Ovary (tissue), 9 donors: ENCODE measurements around the gene FAM177A1. TPM values are rescaled to one million over a fixed set of nuclear protein-coding genes. Genes with fewer than 3 reads are reported as not detected.

Source experiments
- DNase-seq, 5 donors: peaks; one replicate each; pipeline ENCODE4 v3.0.0-alpha.2; 2019 to 2020
- H3K27ac ChIP-seq, 2 donors: fragments of 200-600 bp; one replicate each; pipeline versions ENCODE4 v1.5.1 to v1.8.0; 2019 to 2022
- H3K27me3 ChIP-seq: fragments of 200-600 bp; one replicate; pipeline ENCODE4 v1.8.0; 2022
- H3K36me3 ChIP-seq: fragments of 200-600 bp; sonication (generic); one replicate; pipeline ENCODE4 v1.5.1; 2019
- H3K4me1 ChIP-seq: one replicate; pipeline ENCODE4 v1.8.1; 2013; ENCODE audit warnings: mild to moderate bottlenecking, moderate library complexity; ENCODE audit not compliant: insufficient read depth
- H3K4me3 ChIP-seq: fragments of 200-600 bp; sonication (generic); one replicate; pipeline ENCODE4 v1.5.1; 2017
- H3K9me3 ChIP-seq, 2 donors: fragments of 200-600 bp in 1 of 2; sonication (generic) in 1 of 2; one replicate each; pipeline versions ENCODE4 v1.5.1 to v1.8.1; 2013 to 2019; ENCODE audit warnings: mild to moderate bottlenecking in 1 of 2, moderate library complexity in 1 of 2
- EP300 ChIP-seq: sonication (generic); formaldehyde crosslinking; IDR thresholded peaks from one replicate; pipeline ENCODE4 v1.6.1; 2017; ENCODE audit warnings: antibody characterized with exemption
- POLR2A ChIP-seq: fragments of 450-650 bp; IDR thresholded peaks from one replicate; pipeline ENCODE4 v1.6.1; 2017; ENCODE audit warnings: antibody characterized with exemption, mild to moderate bottlenecking, moderate library complexity
- WGBS, 3 donors: extraction: QIAGEN DNeasy Blood & Tissue Kit in 1 of 3; methylation state at CpG; one replicate each; pipeline versions ENCODE4 v1.1.5 to v1.1.7; 2013 to 2017; 5-methylcytosine and 5-hydroxymethylcytosine counted together
- intact Hi-C, 4 donors: fragments of 100-400 bp; cut with DNase I; formaldehyde crosslinking; loops; one replicate each; pipeline versions ENCODE4 v1.11.0 to v1.15.1; 2022 to 2023
- polyA plus RNA-seq, 2 donors: library from polyadenylated mRNA; stranded (reverse); fragments of 200-250 nt in 1 of 2; fragments of 350-450 nt in 1 of 2; fragmentation: Illumina TruSeq in 1 of 2; extraction: RNeasy Lipid Tissue Mini Kit (QIAGEN cat#74804) in 1 of 2; gene quantifications; one replicate each; pipeline ENCODE4 v1.2.3, GENCODE V29; 2013 to 2014
- total RNA-seq, 7 donors: library from RNA; depleted of rRNA in 2 of 7; stranded (reverse); fragments of >200 nt in 2 of 7; fragmentation: NEBNext Ultra II Directional in 3 of 7; extraction: Animal tissue kit (Norgen Biotek cat#: 25700) in 3 of 7; gene quantifications; one replicate each; pipeline versions ENCODE4 v1.1.0 to v1.2.4, GENCODE V29; 2016 to 2023
- TF ChIP-seq, protein P1 (sequence below), 3 donors: fragments of 450-650 bp in 2 of 3; fragments of 200-600 bp in 1 of 3; IDR thresholded peaks; one replicate each; pipeline versions ENCODE4 v1.5.1 to v1.8.0; 2016 to 2022; ENCODE audit warnings: antibody characterized with exemption in 3 of 3, mild to moderate bottlenecking in 1 of 3
- donor health status: DM: no; HTN: no; CAD: no; lungs with moderate emphysema.
- donor health status: DM: no; HTN: no; CAD: no.
- donor health status: Bipolar disorder and iron deficiency.
- donor health status: DM: yes; HTN: yes; CAD: no.
- donor health status: DM: no; HTN: no; CAD: no.
- donor health status: DM: yes; HTN: yes; CAD: no.

The FAM177A1 gene
- total and polyA plus RNA-seq, 9 donors, result 15.7 to 46.8 (median 35.5) TPM

DNA sequence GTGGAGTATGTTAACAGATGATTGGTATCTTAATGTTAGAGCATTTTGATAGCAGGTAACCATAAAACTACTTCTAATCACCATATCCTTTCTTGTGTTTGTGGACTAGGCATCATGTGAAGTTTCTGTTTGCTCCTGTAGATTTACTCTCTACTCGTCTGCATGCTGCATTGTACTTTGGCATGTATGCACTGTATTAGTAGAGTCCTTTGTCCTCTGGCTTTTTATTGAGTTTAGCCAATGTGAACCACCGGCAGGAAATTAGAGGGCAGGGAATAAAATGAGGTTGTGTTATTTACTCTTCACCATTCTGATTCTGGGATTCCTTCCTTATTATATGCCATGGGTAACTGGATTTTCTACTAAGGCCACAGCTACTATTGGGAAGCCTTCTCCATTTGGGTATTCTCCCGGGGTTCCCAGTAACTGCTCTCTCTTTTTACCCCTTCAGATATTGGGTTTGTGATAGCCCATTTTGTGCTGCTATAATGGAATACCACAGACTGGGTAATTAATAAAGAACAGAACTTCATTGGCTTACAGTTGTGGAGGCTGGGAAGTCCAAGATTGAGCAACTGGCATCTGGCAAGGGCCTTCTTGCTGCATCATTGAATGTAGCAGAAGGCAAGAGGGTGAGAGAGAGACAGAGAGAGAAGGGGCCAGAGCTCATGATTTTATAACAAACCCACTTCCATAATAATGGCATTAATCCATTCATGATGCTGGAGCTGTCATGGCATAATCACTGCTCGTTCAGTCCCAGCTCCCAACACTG, 22.4 kb downstream of the FAM177A1 start:
- DNase-seq, result no peak
- Histone ChIP-seq H3K4me3 (no peak overlapping the region), H3K27ac (no peak overlapping the region), H3K27me3 (no peaks in the 10 kb centered on the region), H3K36me3 (no peaks in the 10 kb centered on the region), H3K9me3 (no peaks in the 10 kb centered on the region), H3K4me1 (no peaks in the 10 kb centered on the region)
- WGBS, 3 donors, result 95 to 98% (median 96%) methylated on average over 4 of the region's 4 CpGs
- TF ChIP-seq, protein P1, sequence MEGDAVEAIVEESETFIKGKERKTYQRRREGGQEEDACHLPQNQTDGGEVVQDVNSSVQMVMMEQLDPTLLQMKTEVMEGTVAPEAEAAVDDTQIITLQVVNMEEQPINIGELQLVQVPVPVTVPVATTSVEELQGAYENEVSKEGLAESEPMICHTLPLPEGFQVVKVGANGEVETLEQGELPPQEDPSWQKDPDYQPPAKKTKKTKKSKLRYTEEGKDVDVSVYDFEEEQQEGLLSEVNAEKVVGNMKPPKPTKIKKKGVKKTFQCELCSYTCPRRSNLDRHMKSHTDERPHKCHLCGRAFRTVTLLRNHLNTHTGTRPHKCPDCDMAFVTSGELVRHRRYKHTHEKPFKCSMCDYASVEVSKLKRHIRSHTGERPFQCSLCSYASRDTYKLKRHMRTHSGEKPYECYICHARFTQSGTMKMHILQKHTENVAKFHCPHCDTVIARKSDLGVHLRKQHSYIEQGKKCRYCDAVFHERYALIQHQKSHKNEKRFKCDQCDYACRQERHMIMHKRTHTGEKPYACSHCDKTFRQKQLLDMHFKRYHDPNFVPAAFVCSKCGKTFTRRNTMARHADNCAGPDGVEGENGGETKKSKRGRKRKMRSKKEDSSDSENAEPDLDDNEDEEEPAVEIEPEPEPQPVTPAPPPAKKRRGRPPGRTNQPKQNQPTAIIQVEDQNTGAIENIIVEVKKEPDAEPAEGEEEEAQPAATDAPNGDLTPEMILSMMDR (IDR thresholded peaks at IDR 0.05), result no peak
- no peak for TF ChIP-seq POLR2A
- TF ChIP-seq EP300, result no peak
- intact Hi-C loops, result no loop called here

DNA sequence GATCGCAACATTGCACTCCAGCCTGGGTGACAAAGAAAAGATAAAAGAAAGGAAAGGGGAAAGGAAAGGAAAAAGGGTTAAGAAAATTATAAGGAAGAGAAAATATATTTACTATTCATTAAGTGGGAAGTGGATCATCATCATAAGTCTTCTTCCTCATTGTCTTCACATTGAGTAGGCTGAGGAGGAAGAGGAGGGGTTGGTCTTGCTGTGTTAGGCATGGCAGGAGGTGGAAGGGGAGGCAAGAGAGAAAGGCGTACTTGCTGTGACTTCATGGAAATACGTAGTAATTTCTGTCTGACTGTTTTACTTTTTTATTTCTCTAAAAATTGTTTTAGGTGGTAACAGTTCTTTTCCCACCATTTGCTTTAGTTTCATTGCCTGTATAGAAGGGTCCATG, 26.2 kb downstream of the FAM177A1 start:
- no peak overlapping the region for H3K27ac ChIP-seq
- H3K4me1 ChIP-seq, result no peaks in the 10 kb centered on the region
- WGBS, 3 donors, result 94 to 99% (median 97%) methylated on average over 3 of the region's 3 CpGs
- intact Hi-C loops, result no loop called here
- no peaks in the 10 kb centered on the region for H3K9me3 ChIP-seq
- no peaks in the 10 kb centered on the region for H3K36me3 ChIP-seq
- H3K4me3 ChIP-seq, result no peak overlapping the region
- DNase-seq, result no peak
- TF ChIP-seq, protein P1 (IDR thresholded peaks at IDR 0.05), result no peak
- TF ChIP-seq EP300, result no peak
- no peak for TF ChIP-seq POLR2A
- H3K27me3 ChIP-seq, result no peaks in the 10 kb centered on the region

DNA sequence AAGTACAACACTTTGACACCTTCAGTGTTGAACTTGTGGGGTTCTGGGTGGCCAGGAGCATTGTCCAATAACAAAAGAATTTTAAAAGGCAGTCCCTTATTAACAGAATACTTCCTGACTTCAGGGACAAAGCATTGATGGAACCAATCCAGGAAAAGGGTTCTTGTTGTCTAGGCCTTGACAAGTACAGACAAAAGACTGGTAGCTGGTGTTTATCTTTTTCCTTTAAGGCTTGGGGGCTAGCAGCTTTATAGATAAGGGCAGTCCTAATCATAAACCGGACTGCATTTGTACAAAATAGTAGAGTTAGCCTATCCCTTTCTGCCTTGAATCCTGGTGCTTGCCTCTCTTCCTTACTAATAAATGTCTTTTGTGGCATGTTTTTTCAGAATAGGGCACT, 27.4 kb downstream of the FAM177A1 start:
- DNase-seq, result no peak
- Histone ChIP-seq H3K4me1 (no peaks in the 10 kb centered on the region), H3K9me3 (no peaks in the 10 kb centered on the region), H3K27me3 (no peaks in the 10 kb centered on the region), H3K27ac (no peak overlapping the region), H3K4me3 (no peak overlapping the region), H3K36me3 (no peaks in the 10 kb centered on the region)
- WGBS, 3 donors, result 82 to 91% (median 84%) methylated on average over 1 of the region's 1 CpG
- TF ChIP-seq EP300 (no peak), POLR2A (no peak)
- TF ChIP-seq, protein P1 (IDR thresholded peaks at IDR 0.05), result no peak
- intact Hi-C loops, result no loop called here

DNA sequence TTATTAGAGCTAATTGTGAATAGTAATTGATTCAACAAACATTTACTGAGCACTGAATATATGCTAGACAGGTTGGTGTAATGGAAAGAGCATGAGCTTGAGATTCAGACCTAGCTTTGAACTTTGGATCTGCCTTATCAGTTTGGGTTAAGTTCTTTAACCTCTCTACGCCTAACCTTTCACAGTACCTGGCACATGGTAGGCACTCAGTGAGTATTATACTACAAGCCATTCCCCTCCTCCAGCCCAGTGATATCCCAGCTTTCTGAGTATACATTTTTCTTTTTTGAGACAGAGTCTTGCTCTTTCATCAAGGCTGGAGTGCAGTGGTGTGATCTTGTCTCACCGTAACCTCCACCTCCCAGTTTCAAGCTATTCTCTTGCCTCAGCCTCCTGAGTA, 32.0 kb downstream of the FAM177A1 start:
- Histone ChIP-seq H3K4me1 (no peaks in the 10 kb centered on the region), H3K4me3 (no peak overlapping the region), H3K36me3 (no peaks in the 10 kb centered on the region), H3K27me3 (no peaks in the 10 kb centered on the region), H3K27ac (no peak overlapping the region), H3K9me3 (no peaks in the 10 kb centered on the region)
- no peak for DNase-seq
- 97 to 98% (median 98%) methylated on average over 2 of the region's 2 CpGs for WGBS, 3 donors
- intact Hi-C loops, result no loop called here
- TF ChIP-seq, protein P1 (IDR thresholded peaks at IDR 0.05), result no peak
- no peak for TF ChIP-seq EP300
- no peak for TF ChIP-seq POLR2A
